IMR-90 (cell line): ENCODE measurements around the gene ADARB2. TPM values are rescaled to one million over a fixed set of nuclear protein-coding genes. Genes with fewer than 3 reads are reported as not detected.

Experiments
- ATAC-seq: fragments of 200-7000 bp; cut with Tn5 transposase; 2 replicates; pipeline ENCODE4 v1.9.1; 2020; ENCODE audit warnings: low read depth, mild to moderate bottlenecking, moderate library complexity
- BruUV-seq: library from RNA; stranded (reverse); fragments of 400-500 nt; replicated peaks from 2 replicates; lab custom pipeline; 2021; lab: Mats Ljungman, UMichigan
- CTCF ChIA-PET: fragments of 300-600 bp; formaldehyde crosslinking; extraction: SDS; loops from one replicate; lab custom pipeline; 2021; ENCODE audit warnings: antibody characterized with exemption; lab: Yijun Ruan, JAX
- POLR2A ChIA-PET: fragments of 300-600 bp; sonication (Branson Sonifier 250); formaldehyde crosslinking; loops from one replicate; lab custom pipeline; 2022; ENCODE audit warnings: antibody characterized with exemption; ENCODE audit not compliant: unreplicated experiment; lab: Charles Lee
- DNase-seq: peaks from one replicate; pipeline ENCODE4 v3.0.0; 2013
- H2AFZ ChIP-seq: replicated peaks from 2 replicates; pipeline ENCODE3; 2013; ENCODE audit warnings: low read length, mild to moderate bottlenecking; ENCODE audit not compliant: poor library complexity
- H2AK5ac ChIP-seq: 2 replicates; pipeline ENCODE4 v1.6.1; 2013; ENCODE audit warnings: low read depth, low read length, inconsistent platforms
- H2AK9ac ChIP-seq: replicated peaks from 2 replicates; pipeline ENCODE3; 2013; ENCODE audit warnings: mild to moderate bottlenecking, low read depth, low read length, moderate library complexity; ENCODE audit not compliant: poor library complexity
- H2BK120ac ChIP-seq: 2 replicates; pipeline ENCODE4 v1.6.1; 2013; ENCODE audit warnings: low read depth, low read length, inconsistent platforms
- H2BK15ac ChIP-seq: 3 replicates; pipeline ENCODE4 v1.6.1; 2013; ENCODE audit warnings: low read depth, low read length, inconsistent platforms
- H2BK20ac ChIP-seq: 2 replicates; pipeline ENCODE4 v1.6.1; 2013; ENCODE audit warnings: low read depth, mild to moderate bottlenecking, inconsistent platforms, low read length, moderate library complexity
- H2BK5ac ChIP-seq: 2 replicates; pipeline ENCODE4 v1.6.1; 2013; ENCODE audit warnings: mild to moderate bottlenecking, low read depth, low read length, inconsistent platforms; ENCODE audit not compliant: poor library complexity, severe bottlenecking
- H3K14ac ChIP-seq: replicated peaks from 2 replicates; pipeline ENCODE4 v1.6.1; 2013; ENCODE audit warnings: low read depth, low read length, inconsistent platforms
- H3K18ac ChIP-seq: 2 replicates; pipeline ENCODE4 v1.6.1; 2013; ENCODE audit warnings: low read depth, low read length, control low read depth
- H3K23ac ChIP-seq: 2 replicates; pipeline ENCODE4 v1.6.1; 2013; ENCODE audit warnings: low read depth, low read length, inconsistent platforms
- H3K27ac ChIP-seq: 2 replicates; pipeline ENCODE4 v1.5.1; 2013; ENCODE audit warnings: mild to moderate bottlenecking, control low read depth, low read length; ENCODE audit not compliant: insufficient read depth
- H3K27me3 ChIP-seq: 2 replicates; pipeline ENCODE4 v1.6.1; 2013; ENCODE audit warnings: low read length; ENCODE audit not compliant: control insufficient read depth, insufficient read depth
- H3K36me3 ChIP-seq: 2 replicates; pipeline ENCODE4 v1.6.1; 2013; ENCODE audit warnings: low read length, mixed read lengths; ENCODE audit not compliant: control insufficient read depth, insufficient read depth
- H3K4ac ChIP-seq: 2 replicates; pipeline ENCODE4 v1.6.1; 2013; ENCODE audit warnings: low read depth, low read length, inconsistent platforms
- H3K4me1 ChIP-seq: 2 replicates; pipeline ENCODE4 v1.6.1; 2013; ENCODE audit warnings: low read length, mixed read lengths; ENCODE audit not compliant: control insufficient read depth, insufficient read depth
- H3K4me2 ChIP-seq: 2 replicates; pipeline ENCODE4 v1.6.1; 2013; ENCODE audit warnings: low read depth, mild to moderate bottlenecking, control low read depth, low read length, moderate library complexity
- H3K4me3 ChIP-seq: 2 replicates; pipeline ENCODE4 v1.5.1; 2013; ENCODE audit warnings: low read depth, mild to moderate bottlenecking, control low read depth, low read length, moderate library complexity; ENCODE audit not compliant: insufficient read depth
- H3K56ac ChIP-seq: 2 replicates; pipeline ENCODE4 v1.6.1; 2013; ENCODE audit warnings: low read length, inconsistent platforms; ENCODE audit not compliant: insufficient read depth; ENCODE audit errors: extremely low read depth
- H3K79me1 ChIP-seq, 2 experiments: 2 replicates each; pipeline ENCODE4 v1.6.1; 2013; ENCODE audit warnings: low read length in 2 of 2, inconsistent platforms in 1 of 2, low read depth in 1 of 2
- H3K9ac ChIP-seq: 2 replicates; pipeline ENCODE4 v1.6.1; 2013; ENCODE audit warnings: low read depth, low read length, control low read depth
- H3K9me1 ChIP-seq: 2 replicates; pipeline ENCODE4 v1.6.1; 2013; ENCODE audit warnings: low read length, inconsistent platforms; ENCODE audit not compliant: insufficient read depth
- H3K9me3 ChIP-seq: 2 replicates; pipeline ENCODE4 v1.6.1; 2013; ENCODE audit warnings: low read length; ENCODE audit not compliant: control insufficient read depth, insufficient read depth
- H4K20me1 ChIP-seq: 2 replicates; pipeline ENCODE4 v1.6.1; 2013; ENCODE audit warnings: low read length, inconsistent platforms; ENCODE audit not compliant: insufficient read depth
- H4K5ac ChIP-seq: 2 replicates; pipeline ENCODE4 v1.6.1; 2013; ENCODE audit warnings: mild to moderate bottlenecking, low read depth, low read length, control low read depth
- H4K8ac ChIP-seq, 2 experiments: 2 replicates each; pipeline ENCODE4 v1.6.1; 2013; ENCODE audit warnings: low read depth in 2 of 2, low read length in 2 of 2, control low read depth in 1 of 2, inconsistent platforms in 1 of 2
- H4K91ac ChIP-seq: 2 replicates; pipeline ENCODE4 v1.6.1; 2013; ENCODE audit warnings: low read depth, low read length, inconsistent platforms; ENCODE audit not compliant: insufficient read depth
- BHLHE40 ChIP-seq: fragments of 150-350 bp; IDR thresholded peaks from 2 replicates; pipeline ENCODE4 v1.6.1; 2016; ENCODE audit warnings: mild to moderate bottlenecking, low read depth, low read length
- CEBPB ChIP-seq: IDR thresholded peaks from 2 replicates; pipeline ENCODE4 v1.6.1; 2012; ENCODE audit warnings: low read depth, low read length, improper control_type of control experiment
- MAFK ChIP-seq: IDR thresholded peaks from 2 replicates; pipeline ENCODE4 v1.6.1; 2012; ENCODE audit warnings: low read depth, low read length, improper control_type of control experiment
- NFE2L2 ChIP-seq: fragments of 150-350 bp; IDR thresholded peaks from 2 replicates; pipeline ENCODE4 v1.6.1; 2016; ENCODE audit warnings: low read depth, mild to moderate bottlenecking, low read length
- POLR2A ChIP-seq: IDR thresholded peaks from 2 replicates; pipeline ENCODE4 v1.6.1; 2012; ENCODE audit warnings: mild to moderate bottlenecking, low read depth, low read length
- RFX5 ChIP-seq: IDR thresholded peaks from 2 replicates; pipeline ENCODE4 v1.8.0; 2012; ENCODE audit warnings: low read depth, mild to moderate bottlenecking, low read length, moderate library complexity
- USF2 ChIP-seq: fragments of 150-350 bp; IDR thresholded peaks from 2 replicates; pipeline ENCODE4 v1.6.1; 2017; ENCODE audit warnings: mild to moderate bottlenecking, antibody characterized with exemption, low read length, low read depth
- whole genome bisulfite sequencing, 2 experiments: methylation state at CpG; one replicate each; pipeline versions ENCODE4 v1.1.5 to v1.1.7; 2013; ENCODE audit warnings: missing lambda C conversion rate in 2 of 2; ENCODE audit not compliant: insufficient read length in 1 of 2; ENCODE audit errors: extremely low coverage in 2 of 2; 5-methylcytosine and 5-hydroxymethylcytosine counted together
- dilution Hi-C: fragments of 300-500 bp; cut with HindIII; formaldehyde crosslinking; loops from one replicate; pipeline ENCODE4 v1.14.3; 2018; ENCODE audit warnings: low sequenced_read_pairs; ENCODE audit not compliant: unreplicated experiment
- in situ Hi-C: fragments of 300-500 bp; cut with MboI; formaldehyde crosslinking; loops from 3 replicates; pipeline ENCODE4 v1.14.3; 2019; ENCODE audit warnings: low sequenced_read_pairs, inconsistent platforms, mixed read lengths
- intact Hi-C: fragments of 100-400 bp; cut with micrococcal nuclease; formaldehyde crosslinking; loops from 2 replicates; pipeline ENCODE4 v1.10.0; 2022
- polyA plus RNA-seq, 3 experiments: library from polyadenylated mRNA; depleted of rRNA; stranded (reverse); fragments of >200 nt; gene quantifications; 2 replicates each; pipeline ENCODE4 v1.2.3, GENCODE V29; 2012; ENCODE audit warnings: low replicate concordance in 1 of 3
- total RNA-seq: library from RNA; depleted of rRNA; stranded (reverse); fragments of >200 nt; gene quantifications from 2 replicates; pipeline ENCODE4 v1.2.3, GENCODE V29; 2012
- TF ChIP-seq, protein P1 (sequence below): conservative IDR thresholded peaks from 2 replicates; pipeline ENCODE4 v1.5.1; 2012; ENCODE audit warnings: mild to moderate bottlenecking, low read depth, low read length, improper control_type of control experiment

The ADARB2 gene
- total and polyA plus RNA-seq, 2 of the 4 experiments (the other 2 are of a cell fraction), result not detected

DNA sequence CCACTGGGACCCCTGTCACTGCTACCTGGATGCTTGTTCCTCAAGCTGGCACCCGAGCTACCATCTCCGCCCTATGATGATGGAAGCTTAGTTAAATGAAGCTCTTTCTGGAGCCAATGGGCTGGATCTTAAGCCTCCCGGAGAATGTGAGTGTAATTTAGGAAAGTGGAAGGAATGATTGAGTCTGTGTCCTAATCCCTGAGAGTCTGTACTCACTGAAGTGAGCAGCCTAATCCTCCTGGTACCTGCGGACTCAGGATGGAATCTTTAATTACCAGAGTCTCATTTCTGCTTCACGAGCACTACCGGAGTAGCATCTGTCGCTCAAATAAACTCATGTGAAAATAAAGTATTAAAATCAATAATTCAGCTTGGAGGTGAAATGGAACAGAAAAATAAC lies 425.6 kb downstream of the ADARB2 start:
- TF ChIP-seq USF2, result no peak
- no peak for TF ChIP-seq RFX5
- TF ChIP-seq CEBPB, result no peak
- TF ChIP-seq POLR2A, result no peak
- TF ChIP-seq NFE2L2, result no peak
- TF ChIP-seq MAFK, result no peak
- TF ChIP-seq, protein P1, sequence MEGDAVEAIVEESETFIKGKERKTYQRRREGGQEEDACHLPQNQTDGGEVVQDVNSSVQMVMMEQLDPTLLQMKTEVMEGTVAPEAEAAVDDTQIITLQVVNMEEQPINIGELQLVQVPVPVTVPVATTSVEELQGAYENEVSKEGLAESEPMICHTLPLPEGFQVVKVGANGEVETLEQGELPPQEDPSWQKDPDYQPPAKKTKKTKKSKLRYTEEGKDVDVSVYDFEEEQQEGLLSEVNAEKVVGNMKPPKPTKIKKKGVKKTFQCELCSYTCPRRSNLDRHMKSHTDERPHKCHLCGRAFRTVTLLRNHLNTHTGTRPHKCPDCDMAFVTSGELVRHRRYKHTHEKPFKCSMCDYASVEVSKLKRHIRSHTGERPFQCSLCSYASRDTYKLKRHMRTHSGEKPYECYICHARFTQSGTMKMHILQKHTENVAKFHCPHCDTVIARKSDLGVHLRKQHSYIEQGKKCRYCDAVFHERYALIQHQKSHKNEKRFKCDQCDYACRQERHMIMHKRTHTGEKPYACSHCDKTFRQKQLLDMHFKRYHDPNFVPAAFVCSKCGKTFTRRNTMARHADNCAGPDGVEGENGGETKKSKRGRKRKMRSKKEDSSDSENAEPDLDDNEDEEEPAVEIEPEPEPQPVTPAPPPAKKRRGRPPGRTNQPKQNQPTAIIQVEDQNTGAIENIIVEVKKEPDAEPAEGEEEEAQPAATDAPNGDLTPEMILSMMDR, result no peak
- TF ChIP-seq BHLHE40, result no peak
- Histone ChIP-seq H2BK15ac (no peak overlapping the region), H4K20me1 (no peaks in the 10 kb centered on the region), H3K18ac (no peak overlapping the region), H3K14ac (no peak overlapping the region), H2AK9ac (no peak overlapping the region), H2AK5ac (no peak overlapping the region), H3K9me1 (no peaks in the 10 kb centered on the region), H3K79me1 (no peaks in the 10 kb centered on the region), H2AFZ (no peak overlapping the region), H3K4me1 (no peaks in the 10 kb centered on the region), H3K23ac (no peak overlapping the region), H4K5ac (no peak overlapping the region), H2BK120ac (no peak overlapping the region), H3K4ac (no peak overlapping the region), H3K9me3 (peaks cover 49% of the 10 kb centered on the region), H3K56ac (no peak overlapping the region), H4K91ac (no peak overlapping the region), H2BK5ac (no peak overlapping the region), H3K4me3 (no peak overlapping the region), H3K36me3 (no peaks in the 10 kb centered on the region), H3K4me2 (no peak overlapping the region), H4K8ac (no peak overlapping the region), H3K9ac (no peak overlapping the region), H3K27me3 (no peaks in the 10 kb centered on the region), H3K27ac (no peak overlapping the region), H2BK20ac (no peak overlapping the region)
- ATAC-seq, result no peak
- WGBS, 2 experiments, result 80% methylated on average over 1 of the region's 7 CpGs; no CpG with 5 or more reads in 1 of the 2 experiments
- no peak for DNase-seq
- POLR2A ChIA-PET, result no interaction called here
- CTCF ChIA-PET, result no interaction called here
- dilution Hi-C loops, result no loop called here
- in situ Hi-C loops, result no loop called here
- BruUV-seq, result no TSS peak
- intact Hi-C loops, result no loop called here
